H1 (cell line): Measurements from ENCODE around the gene LHFPL3.

Experiments
- CEBPB ChIP-seq: IDR thresholded peaks from 2 replicates; pipeline ENCODE4 v1.6.1; 2012; ENCODE audit warnings: low read depth, low read length
- CREB1 ChIP-seq: IDR thresholded peaks from 2 replicates; pipeline ENCODE4 v1.6.1; 2012; ENCODE audit warnings: inconsistent platforms
- CTCF ChIP-seq, 3 experiments: IDR thresholded peaks; 1 replicate in 2 of 3; 2 replicates in 1 of 3; pipeline versions ENCODE4 v1.5.1 to v1.6.1; 2011; ENCODE audit warnings: low read length in 3 of 3, mild to moderate bottlenecking in 3 of 3, inconsistent platforms in 2 of 3, low read depth in 1 of 3, moderate library complexity in 1 of 3; ENCODE audit not compliant: insufficient read depth in 1 of 3; ENCODE audit errors: control extremely low read depth in 1 of 3
- E2F6 ChIP-seq: IDR thresholded peaks from 2 replicates; pipeline ENCODE4 v1.6.1; 2012; ENCODE audit warnings: inconsistent platforms
- HDAC2 ChIP-seq, 2 experiments: fragments of 300-600 bp in 1 of 2; sonication (generic) in 1 of 2; IDR thresholded peaks; 2 replicates each; pipeline ENCODE4 v1.6.1; 2011 to 2012; ENCODE audit warnings: low read depth in 2 of 2, low read length in 2 of 2, mild to moderate bottlenecking in 2 of 2, moderate library complexity in 2 of 2, borderline replicate concordance in 1 of 2, inconsistent platforms in 1 of 2
- JUND ChIP-seq: IDR thresholded peaks from 2 replicates; pipeline ENCODE4 v1.6.1; 2011; ENCODE audit warnings: mild to moderate bottlenecking, improper control_type of control experiment, low read length
- PHF8 ChIP-seq: fragments of 200-600 bp; sonication (generic); conservative IDR thresholded peaks from 2 replicates; pipeline ENCODE4 v1.7.1; 2012; ENCODE audit warnings: low read depth, mild to moderate bottlenecking, inconsistent platforms, low read length, moderate library complexity
- POLR2A ChIP-seq, 2 experiments: IDR thresholded peaks; 1 replicate in 1 of 2; 2 replicates in 1 of 2; pipeline ENCODE4 v1.6.1; 2011; ENCODE audit warnings: low read depth in 2 of 2, low read length in 2 of 2, mild to moderate bottlenecking in 2 of 2; ENCODE audit errors: control extremely low read depth in 1 of 2
- RFX5 ChIP-seq: IDR thresholded peaks from 2 replicates; pipeline ENCODE4 v1.6.1; 2011; ENCODE audit warnings: low read depth, low read length, improper control_type of control experiment, borderline replicate concordance
- SAP30 ChIP-seq: fragments of 300-600 bp; sonication (generic); IDR thresholded peaks from 2 replicates; pipeline ENCODE4 v1.7.1; 2012; ENCODE audit warnings: low read length, moderate library complexity, mild to moderate bottlenecking, inconsistent platforms; ENCODE audit not compliant: insufficient read depth, insufficient replicate concordance
- SIN3A ChIP-seq, 2 experiments: IDR thresholded peaks in 1 of 2; conservative IDR thresholded peaks in 1 of 2; 2 replicates each; pipeline ENCODE4 v1.6.1; 2011 to 2012; ENCODE audit warnings: low read length in 2 of 2, improper control_type of control experiment in 1 of 2, low read depth in 1 of 2, mild to moderate bottlenecking in 1 of 2
- USF2 ChIP-seq: IDR thresholded peaks from 2 replicates; pipeline ENCODE4 v1.6.1; 2011; ENCODE audit warnings: low read length, improper control_type of control experiment

DNA sequence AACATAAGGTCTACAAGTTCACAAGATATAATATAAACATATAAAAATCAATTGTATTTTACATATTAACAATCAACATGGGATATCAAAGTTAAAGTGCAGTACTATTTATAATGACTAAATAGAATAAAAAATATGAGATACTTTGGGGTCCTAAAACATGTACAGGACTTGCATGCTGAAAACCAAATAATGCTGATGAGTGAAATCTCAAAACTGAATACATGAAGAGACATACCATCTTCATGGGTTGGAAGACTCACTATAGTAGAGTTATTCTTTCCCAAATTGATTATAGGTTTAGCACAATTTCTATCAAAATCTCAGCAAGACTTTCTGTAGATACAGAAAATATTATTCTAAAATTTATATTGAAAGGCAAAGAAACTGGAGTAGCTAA lies 181.5 kb downstream of the LHFPL3 start:
- TF ChIP-seq CTCF (IDR thresholded peaks at IDR 0.05; ENCODE audit: control extremely low read depth in 1 of 3, insufficient read depth in 1 of 3, low read depth in 1 of 3, low read length in 3 of 3) = no peak
- TF ChIP-seq CREB1 = no peak
- no peak for TF ChIP-seq POLR2A (IDR thresholded peaks at IDR 0.05; ENCODE audit: control extremely low read depth in 1 of 2, low read depth in 2 of 2, low read length in 2 of 2)
- no peak for TF ChIP-seq E2F6
- no peak for TF ChIP-seq SIN3A (conservative IDR thresholded peaks at IDR 0.05 in 1 of 2, IDR thresholded peaks at IDR 0.05 in 1 of 2; ENCODE audit: low read depth in 1 of 2, low read length in 2 of 2)
- TF ChIP-seq PHF8 = no peak
- TF ChIP-seq SAP30 = no peak
- no peak for TF ChIP-seq RFX5
- no peak for TF ChIP-seq USF2
- TF ChIP-seq JUND = no peak
- no peak for TF ChIP-seq HDAC2 (IDR thresholded peaks at IDR 0.05; ENCODE audit: borderline replicate concordance in 1 of 2, low read depth in 2 of 2, low read length in 2 of 2)
- TF ChIP-seq CEBPB = no peak
